Gastrocnemius medialis (tissue), 4 donors: ENCODE results near the gene TANC1. TPM values are rescaled to one million over a fixed set of nuclear protein-coding genes. Genes with fewer than 3 reads are reported as not detected.

Source experiments
- ATAC-seq, 2 donors: fragments of 150-250 bp; one replicate each; pipeline ENCODE4 v1.9.1; 2016
- DNase-seq, 2 donors: peaks; one replicate each; pipeline ENCODE4 v3.0.0-alpha.2; 2019
- H3K27ac ChIP-seq, 4 donors: fragments of 200-600 bp; sonication (generic); 1 replicate in 1 of 4; 2 replicates in 3 of 4; pipeline ENCODE4 v1.5.1; 2016 to 2018; ENCODE audit warnings: mild to moderate bottlenecking in 2 of 4, moderate library complexity in 1 of 4
- H3K27me3 ChIP-seq, 3 donors: fragments of 200-600 bp; sonication (generic) in 2 of 3; 1 replicate in 1 of 3; 2 replicates in 2 of 3; pipeline versions ENCODE4 v1.5.1 to v1.6.0; 2016 to 2019; ENCODE audit warnings: mild to moderate bottlenecking in 1 of 3, moderate library complexity in 1 of 3
- H3K36me3 ChIP-seq, 2 donors: fragments of 200-600 bp; sonication (generic) in 1 of 2; one replicate each; pipeline ENCODE4 v1.5.1; 2017 to 2018
- H3K4me1 ChIP-seq, 2 donors: fragments of 200-600 bp; sonication (generic) in 1 of 2; one replicate each; pipeline ENCODE4 v1.5.1; 2016 to 2017; ENCODE audit warnings: mild to moderate bottlenecking in 2 of 2
- H3K4me3 ChIP-seq, 4 donors: fragments of 200-600 bp; sonication (generic) in 3 of 4; 1 replicate in 1 of 4; 2 replicates in 3 of 4; pipeline ENCODE4 v1.5.1; 2016 to 2019; ENCODE audit warnings: mild to moderate bottlenecking in 2 of 4
- H3K9me3 ChIP-seq, 3 donors: fragments of 200-600 bp; sonication (generic) in 2 of 3; 1 replicate in 1 of 3; 2 replicates in 2 of 3; pipeline ENCODE4 v1.5.1; 2016 to 2019
- CTCF ChIP-seq, 5 experiments: fragments of 450-650 bp in 3 of 5; fragments of 200-600 bp in 2 of 5; sonication (generic) in 2 of 5; IDR thresholded peaks in 4 of 5; conservative IDR thresholded peaks in 1 of 5; 1 replicate in 4 of 5; 2 replicates in 1 of 5; pipeline ENCODE4 v1.5.1; 2016 to 2019; ENCODE audit warnings: antibody characterized with exemption in 5 of 5, mild to moderate bottlenecking in 3 of 5, moderate library complexity in 3 of 5
- POLR2A ChIP-seq, 2 donors: fragments of 450-650 bp; IDR thresholded peaks; one replicate each; pipeline ENCODE4 v1.6.1; 2017; ENCODE audit warnings: antibody characterized with exemption in 2 of 2, mild to moderate bottlenecking in 2 of 2, moderate library complexity in 2 of 2
- in situ Hi-C, 4 donors: fragments of 200-750 bp; cut with MboI; loops; one replicate each; pipeline versions ENCODE4 v1.15.0 to v1.8.0; 2017; ENCODE audit warnings: low sequenced_read_pairs in 4 of 4
- intact Hi-C: fragments of 100-400 bp; cut with DNase I; formaldehyde crosslinking; loops from one replicate; pipeline ENCODE4 v1.15.1; 2023; ENCODE audit warnings: low total_unique reads
- total RNA-seq, 4 donors: library from RNA; depleted of rRNA; stranded (reverse); fragments of >200 nt; gene quantifications; one replicate each; pipeline versions ENCODE4 v1.1.0 to v1.2.3, GENCODE V29; 2016

TANC1 gene
- total RNA-seq, 4 donors from 2014 or later = 5.1 to 9.9 (median 5.4) TPM

- peak overlapping the region in 3 of 4 donors; percentile 4 to 16 (median 5) for H3K27ac ChIP-seq
- H3K4me3 ChIP-seq = no peak overlapping the region
- H3K36me3 ChIP-seq = no peaks in the 10 kb centered on the region
- DNase-seq (no peak), ATAC-seq (no peak)
- no peaks in the 10 kb centered on the region for H3K9me3 ChIP-seq
- no peaks in the 10 kb centered on the region for H3K27me3 ChIP-seq
- intact Hi-C loops = no loop called here
- in situ Hi-C loops = no loop called here
- peaks cover 7 to 18% of the 10 kb centered on the region in 2 donors for H3K4me1 ChIP-seq
- TF ChIP-seq CTCF (IDR thresholded peaks at IDR 0.05 in 4 of 5, conservative IDR thresholded peaks at IDR 0.05 in 1 of 5) = no peak
- TF ChIP-seq POLR2A (IDR thresholded peaks at IDR 0.05) = no peak
Observed at GRCh38 chr2:159098361-159098760, 129.9 kb downstream of the TANC1 start.

- H3K36me3 ChIP-seq = no peaks in the 10 kb centered on the region
- H3K4me1 ChIP-seq = peaks cover 7 to 12% of the 10 kb centered on the region in 2 donors
- no peak overlapping the region for H3K4me3 ChIP-seq
- ATAC-seq (no peak), DNase-seq (no peak)
- no peak for TF ChIP-seq CTCF (IDR thresholded peaks at IDR 0.05 in 4 of 5, conservative IDR thresholded peaks at IDR 0.05 in 1 of 5)
- no peak for TF ChIP-seq POLR2A (IDR thresholded peaks at IDR 0.05)
- in situ Hi-C loops (no loop called here), intact Hi-C loops (no loop called here)
- no peaks in the 10 kb centered on the region for H3K9me3 ChIP-seq
- no peaks in the 10 kb centered on the region for H3K27me3 ChIP-seq
- peak overlapping the region in 3 of 4 donors; percentile 4 to 16 (median 5) for H3K27ac ChIP-seq
Observed at GRCh38 chr2:159098921-159099411, 130.5 kb downstream of the TANC1 start.

GRCh38 chr2:159101755-159102489 lies 133.5 kb downstream of the TANC1 start:
- no peak for DNase-seq
- in situ Hi-C loops = no loop called here
- intact Hi-C loops = no loop called here
- no peaks in the 10 kb centered on the region for H3K36me3 ChIP-seq
- H3K27me3 ChIP-seq = no peaks in the 10 kb centered on the region
- peaks cover 0 to 4% of the 10 kb centered on the region in 2 donors for H3K4me1 ChIP-seq
- H3K4me3 ChIP-seq = no peak overlapping the region
- H3K9me3 ChIP-seq = no peaks in the 10 kb centered on the region
- TF ChIP-seq CTCF (IDR thresholded peaks at IDR 0.05 in 4 of 5, conservative IDR thresholded peaks at IDR 0.05 in 1 of 5) (no peak), POLR2A (IDR thresholded peaks at IDR 0.05) (no peak)
- H3K27ac ChIP-seq = no peak overlapping the region
- no peak for ATAC-seq

- Histone ChIP-seq H3K4me1 (no peaks in the 10 kb centered on the region), H3K9me3 (no peaks in the 10 kb centered on the region), H3K36me3 (no peaks in the 10 kb centered on the region), H3K4me3 (no peak overlapping the region), H3K27me3 (peaks cover 0 to 3% (median 0%) of the 10 kb centered on the region in 3 donors), H3K27ac (no peak overlapping the region)
- intact Hi-C loops = no loop called here
- TF ChIP-seq POLR2A (IDR thresholded peaks at IDR 0.05) (no peak), CTCF (IDR thresholded peaks at IDR 0.05 in 4 of 5, conservative IDR thresholded peaks at IDR 0.05 in 1 of 5) (no peak)
- in situ Hi-C loops = no loop called here
- ATAC-seq (no peak), DNase-seq (no peak)
Observed at GRCh38 chr2:159103411-159103810, 135.0 kb downstream of the TANC1 start.
